Measurements from ENCODE around the gene VSIG10. TPM values are rescaled to one million over a fixed set of nuclear protein-coding genes. Genes with fewer than 3 reads are reported as not detected.

VSIG10 gene
- total and polyA plus RNA-seq, 2 of the 13 experiments (the other 11 are each of a cell fraction or from before 2014, with no cell fraction given): 25.6 to 42.5 TPM

DNA sequence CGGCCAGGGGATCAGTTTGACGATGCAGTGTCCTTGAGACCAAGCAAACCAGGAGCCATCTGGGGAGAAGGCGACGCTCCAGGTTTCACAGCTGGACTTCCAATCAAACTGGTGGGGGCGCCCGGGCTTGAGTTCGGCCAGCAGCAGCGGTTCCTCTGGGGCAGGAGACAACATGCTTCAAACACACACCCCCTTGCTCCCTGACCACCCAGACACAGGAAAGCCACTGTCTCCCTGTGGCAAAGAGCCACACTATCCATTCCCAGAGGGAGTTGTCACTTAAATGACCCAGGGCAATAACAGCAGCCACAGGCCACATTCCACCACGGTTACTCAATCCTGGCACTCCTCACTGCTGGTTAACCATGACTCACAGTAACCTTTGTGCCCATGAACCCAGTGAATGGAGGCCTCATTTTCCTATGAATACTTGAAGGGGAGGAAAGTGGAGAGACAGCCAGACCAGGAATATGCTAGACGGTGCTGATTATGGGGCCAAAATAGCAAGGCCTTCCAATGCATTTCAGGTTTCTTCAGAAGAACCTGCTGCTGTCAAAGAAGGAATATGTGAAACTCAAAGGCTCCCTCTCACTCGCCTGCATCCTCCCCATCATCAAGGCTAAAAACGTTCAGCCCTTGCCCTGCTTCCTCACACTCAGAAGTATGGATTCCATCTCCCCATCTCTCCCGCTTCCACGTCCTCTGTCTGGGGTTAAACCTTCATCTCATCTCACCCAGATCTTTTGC lies 51.3 kb downstream of the VSIG10 start (continued):
- peak; percentile 81 for TF ChIP-seq ZNF280D (CRISPR knock-in tag; IDR thresholded peaks at IDR 0.05)
- peak; percentile 98 for TF ChIP-seq FOSL1 (CRISPR knock-in tag; IDR thresholded peaks at IDR 0.05; ENCODE audit: borderline replicate concordance)
- TF ChIP-seq, protein P1, sequence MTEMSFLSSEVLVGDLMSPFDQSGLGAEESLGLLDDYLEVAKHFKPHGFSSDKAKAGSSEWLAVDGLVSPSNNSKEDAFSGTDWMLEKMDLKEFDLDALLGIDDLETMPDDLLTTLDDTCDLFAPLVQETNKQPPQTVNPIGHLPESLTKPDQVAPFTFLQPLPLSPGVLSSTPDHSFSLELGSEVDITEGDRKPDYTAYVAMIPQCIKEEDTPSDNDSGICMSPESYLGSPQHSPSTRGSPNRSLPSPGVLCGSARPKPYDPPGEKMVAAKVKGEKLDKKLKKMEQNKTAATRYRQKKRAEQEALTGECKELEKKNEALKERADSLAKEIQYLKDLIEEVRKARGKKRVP (CRISPR knock-in tag; IDR thresholded peaks at IDR 0.05): peak in 1 of 2 experiments; percentile 58; a peak in 1 of 4 replicates
- peak; percentile 79 for TF ChIP-seq ZNF317 (CRISPR knock-in tag; IDR thresholded peaks at IDR 0.05)
- no peak for TF ChIP-seq ZNF230 (CRISPR knock-in tag; IDR thresholded peaks at IDR 0.05)
- no peak for TF ChIP-seq ZNF10 (CRISPR knock-in tag; IDR thresholded peaks at IDR 0.05; ENCODE audit: borderline replicate concordance, low read depth)
- TF ChIP-seq SRSF1 (optimal IDR thresholded peaks at IDR 0.05; ENCODE audit: low read depth, low read length): no peak
- TF ChIP-seq ZNF251 (CRISPR knock-in tag; IDR thresholded peaks at IDR 0.05): no peak
- TF ChIP-seq ZNF777 (CRISPR knock-in tag; IDR thresholded peaks at IDR 0.05): peak; percentile 58
- TF ChIP-seq KLF12 (CRISPR knock-in tag; IDR thresholded peaks at IDR 0.05; ENCODE audit: borderline replicate concordance): no peak
- TF ChIP-seq, protein P2, sequence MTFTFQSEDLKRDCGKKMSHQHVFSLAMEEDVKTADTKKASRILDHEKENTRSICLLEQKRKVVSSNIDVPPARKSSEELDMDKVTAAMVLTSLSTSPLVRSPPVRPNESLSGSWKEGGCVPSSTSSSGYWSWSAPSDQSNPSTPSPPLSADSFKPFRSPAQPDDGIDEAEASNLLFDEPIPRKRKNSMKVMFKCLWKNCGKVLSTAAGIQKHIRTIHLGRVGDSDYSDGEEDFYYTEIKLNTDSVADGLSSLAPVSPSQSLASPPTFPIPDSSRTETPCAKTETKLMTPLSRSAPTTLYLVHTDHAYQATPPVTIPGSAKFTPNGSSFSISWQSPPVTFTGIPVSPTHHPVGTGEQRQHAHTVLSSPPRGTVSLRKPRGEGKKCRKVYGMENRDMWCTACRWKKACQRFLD (CRISPR knock-in tag; IDR thresholded peaks at IDR 0.05; ENCODE audit: borderline replicate concordance): no peak
- no peak for TF ChIP-seq ATF1 (CRISPR knock-in tag; IDR thresholded peaks at IDR 0.05)
- TF ChIP-seq TGIF2 (CRISPR knock-in tag; IDR thresholded peaks at IDR 0.05): peak; percentile 87; the same call in 1 of the 2 replicates
- peak; percentile 84; the same call in 1 of the 2 replicates for TF ChIP-seq MXD4 (CRISPR knock-in tag; IDR thresholded peaks at IDR 0.05)
- no peak; the same call in 1 of the 2 replicates for TF ChIP-seq ZNF510 (CRISPR knock-in tag; IDR thresholded peaks at IDR 0.05; ENCODE audit: low read depth)
- TF ChIP-seq, protein P3, sequence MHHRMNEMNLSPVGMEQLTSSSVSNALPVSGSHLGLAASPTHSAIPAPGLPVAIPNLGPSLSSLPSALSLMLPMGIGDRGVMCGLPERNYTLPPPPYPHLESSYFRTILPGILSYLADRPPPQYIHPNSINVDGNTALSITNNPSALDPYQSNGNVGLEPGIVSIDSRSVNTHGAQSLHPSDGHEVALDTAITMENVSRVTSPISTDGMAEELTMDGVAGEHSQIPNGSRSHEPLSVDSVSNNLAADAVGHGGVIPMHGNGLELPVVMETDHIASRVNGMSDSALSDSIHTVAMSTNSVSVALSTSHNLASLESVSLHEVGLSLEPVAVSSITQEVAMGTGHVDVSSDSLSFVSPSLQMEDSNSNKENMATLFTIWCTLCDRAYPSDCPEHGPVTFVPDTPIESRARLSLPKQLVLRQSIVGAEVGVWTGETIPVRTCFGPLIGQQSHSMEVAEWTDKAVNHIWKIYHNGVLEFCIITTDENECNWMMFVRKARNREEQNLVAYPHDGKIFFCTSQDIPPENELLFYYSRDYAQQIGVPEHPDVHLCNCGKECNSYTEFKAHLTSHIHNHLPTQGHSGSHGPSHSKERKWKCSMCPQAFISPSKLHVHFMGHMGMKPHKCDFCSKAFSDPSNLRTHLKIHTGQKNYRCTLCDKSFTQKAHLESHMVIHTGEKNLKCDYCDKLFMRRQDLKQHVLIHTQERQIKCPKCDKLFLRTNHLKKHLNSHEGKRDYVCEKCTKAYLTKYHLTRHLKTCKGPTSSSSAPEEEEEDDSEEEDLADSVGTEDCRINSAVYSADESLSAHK (CRISPR knock-in tag; IDR thresholded peaks at IDR 0.05; ENCODE audit: borderline replicate concordance): no peak
- TF ChIP-seq ZHX1 (CRISPR knock-in tag; IDR thresholded peaks at IDR 0.05; ENCODE audit: low read depth): no peak
- no peak for TF ChIP-seq PRPF4 (IDR thresholded peaks at IDR 0.05; ENCODE audit: low read depth, low read length, poor library complexity, severe bottlenecking)
